Naive B cell (primary cell): ENCODE data around the gene TMEM52. TPM values are rescaled to one million over a fixed set of nuclear protein-coding genes. Genes with fewer than 3 reads are reported as not detected.

Source experiments
- ATAC-seq, 2 donors: fragments of 150-1000 bp; cut with Tn5 transposase; 2 replicates each; pipeline ENCODE4 v1.10.0; 2021; ENCODE audit warnings: low read depth in 2 of 2, mild to moderate bottlenecking in 2 of 2, moderate library complexity in 2 of 2
- DNase-seq: peaks from one replicate; pipeline ENCODE4 v3.0.0; 2022
- H3K27ac Mint-ChIP-seq, 6 donors: one replicate each; pipeline ENCODE4 v1.8.0; 2020 to 2022; ENCODE audit warnings: mild to moderate bottlenecking in 6 of 6, mixed read lengths in 6 of 6, moderate library complexity in 5 of 6, inconsistent platforms in 2 of 6
- H3K27me3 Mint-ChIP-seq, 3 donors: one replicate each; pipeline ENCODE4 v1.8.0; 2021 to 2022; ENCODE audit warnings: mixed read lengths in 3 of 3, mild to moderate bottlenecking in 1 of 3
- H3K36me3 Mint-ChIP-seq, 2 donors: one replicate each; pipeline ENCODE4 v1.8.0; 2020 to 2022; ENCODE audit warnings: mixed read lengths in 2 of 2, inconsistent platforms in 1 of 2, mild to moderate bottlenecking in 1 of 2
- H3K4me1 Mint-ChIP-seq, 3 donors: one replicate each; pipeline ENCODE4 v1.8.0; 2020 to 2022; ENCODE audit warnings: mixed read lengths in 3 of 3, inconsistent platforms in 1 of 3, mild to moderate bottlenecking in 1 of 3, moderate library complexity in 1 of 3
- H3K4me3 Mint-ChIP-seq, 8 donors: one replicate each; pipeline ENCODE4 v1.8.0; 2020 to 2022; ENCODE audit warnings: mild to moderate bottlenecking in 8 of 8, mixed read lengths in 8 of 8, moderate library complexity in 8 of 8, inconsistent platforms in 2 of 8
- H3K9me3 Mint-ChIP-seq, 7 donors: one replicate each; pipeline ENCODE4 v1.8.0; 2020 to 2022; ENCODE audit warnings: mixed read lengths in 7 of 7, mild to moderate bottlenecking in 5 of 7, inconsistent platforms in 2 of 7, moderate library complexity in 1 of 7
- polyA plus RNA-seq, 6 donors: library from polyadenylated mRNA; unstranded; fragments of 300-500 nt; fragmentation: Illumina TruSeq; gene quantifications; one replicate each; pipeline ENCODE4 v1.2.3, GENCODE V29; 2021; ENCODE audit warnings: low read depth in 6 of 6

TMEM52 gene
- under 1 TPM in 2 of 6 donors, not detected in 4; 0.28 to 0.31 TPM for polyA plus RNA-seq

GRCh38 chr1:1918901-1919303, at the start of gene TMEM52:
TSS of gene TMEM52 (minus strand) at chr1:1919279. CDS start at chr1:1919265, 14 bp downstream.
- Mint-ChIP-seq H3K4me1 (peaks cover 0 to 5% (median 0%) of the 10 kb centered on the region in 3 donors), H3K27ac (peak within 1 kb of the TSS in 4 of 6 donors; percentile 27 to 92 (median 82)), H3K36me3 (no peaks in the 10 kb centered on the region), H3K4me3 (peak within 1 kb of the TSS; percentile 44 to 81 (median 71)), H3K27me3 (peaks cover 0 to 13% (median 2%) of the 10 kb centered on the region in 3 donors), H3K9me3 (peaks cover 0 to 2% (median 0%) of the 10 kb centered on the region in 7 donors)
- DNase-seq = no peak
- ATAC-seq = peak; percentile 21 to 32

- peaks cover 5 to 26% (median 10%) of the 10 kb centered on the region in 3 donors for H3K27me3 Mint-ChIP-seq
- H3K9me3 Mint-ChIP-seq = peaks cover 0 to 2% (median 0%) of the 10 kb centered on the region in 7 donors
- ATAC-seq = no peak
- H3K27ac Mint-ChIP-seq = peak overlapping the region in 1 of 6 donors; percentile 79
- H3K4me1 Mint-ChIP-seq = peaks cover 0 to 5% (median 0%) of the 10 kb centered on the region in 3 donors
- peak overlapping the region in 1 of 8 donors; percentile 31 for H3K4me3 Mint-ChIP-seq
- no peak for DNase-seq
- H3K36me3 Mint-ChIP-seq = no peaks in the 10 kb centered on the region
These were observed 48.8 kb upstream of the TMEM52 start for GRCh38 chr1:1967879-1968278.

- Mint-ChIP-seq H3K4me1 (peaks cover 0 to 5% (median 0%) of the 10 kb centered on the region in 3 donors), H3K27ac (no peak overlapping the region), H3K36me3 (no peaks in the 10 kb centered on the region), H3K4me3 (no peak overlapping the region), H3K27me3 (peaks cover 5 to 32% (median 16%) of the 10 kb centered on the region in 3 donors), H3K9me3 (peaks cover 0 to 2% (median 0%) of the 10 kb centered on the region in 7 donors)
- DNase-seq = no peak
- ATAC-seq = no peak
These were observed 48.1 kb upstream of the TMEM52 start for GRCh38 chr1:1967151-1967550.

- H3K4me3 Mint-ChIP-seq = no peak overlapping the region
- no peak overlapping the region for H3K27ac Mint-ChIP-seq
- DNase-seq (no peak), ATAC-seq (no peak)
- no peaks in the 10 kb centered on the region for H3K9me3 Mint-ChIP-seq
- peaks cover 6 to 37% (median 26%) of the 10 kb centered on the region in 3 donors for H3K27me3 Mint-ChIP-seq
- no peaks in the 10 kb centered on the region for H3K36me3 Mint-ChIP-seq
- peaks cover 0 to 5% (median 0%) of the 10 kb centered on the region in 3 donors for H3K4me1 Mint-ChIP-seq
These were observed 47.1 kb upstream of the TMEM52 start for GRCh38 chr1:1966071-1966740.

DNA sequence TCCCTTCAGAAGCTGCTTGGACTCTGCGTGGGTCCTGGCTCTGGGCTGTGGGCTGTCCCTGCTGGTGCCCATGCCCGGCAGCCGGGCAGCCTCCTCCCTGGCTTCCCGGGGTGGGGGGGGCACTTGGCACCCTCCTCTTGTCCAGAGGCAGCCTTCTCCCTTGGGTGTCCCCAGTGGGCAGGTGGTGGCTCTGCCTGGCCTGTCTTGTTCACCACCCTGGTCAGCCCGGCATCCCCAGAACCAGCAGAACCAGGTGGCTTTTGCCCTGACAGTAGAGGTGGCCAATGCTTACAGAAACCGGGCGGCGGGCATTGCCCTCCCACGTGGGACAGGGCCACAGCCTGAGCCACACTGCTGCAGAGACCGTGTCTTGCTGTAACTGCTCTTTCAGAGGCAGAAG, 46.5 kb upstream of the TMEM52 start:
- H3K4me3 Mint-ChIP-seq = no peak overlapping the region
- no peak for DNase-seq
- H3K36me3 Mint-ChIP-seq = no peaks in the 10 kb centered on the region
- peaks cover 12 to 43% (median 33%) of the 10 kb centered on the region in 3 donors for H3K27me3 Mint-ChIP-seq
- no peak for ATAC-seq
- H3K4me1 Mint-ChIP-seq = peaks cover 0 to 5% (median 0%) of the 10 kb centered on the region in 3 donors
- H3K27ac Mint-ChIP-seq = no peak overlapping the region
- H3K9me3 Mint-ChIP-seq = no peaks in the 10 kb centered on the region

- H3K36me3 Mint-ChIP-seq = no peaks in the 10 kb centered on the region
- H3K9me3 Mint-ChIP-seq = no peaks in the 10 kb centered on the region
- peaks cover 0 to 5% (median 0%) of the 10 kb centered on the region in 3 donors for H3K4me1 Mint-ChIP-seq
- ATAC-seq (no peak), DNase-seq (no peak)
- no peak overlapping the region for H3K27ac Mint-ChIP-seq
- no peak overlapping the region for H3K4me3 Mint-ChIP-seq
- H3K27me3 Mint-ChIP-seq = peaks cover 13 to 50% (median 40%) of the 10 kb centered on the region in 3 donors
These were observed 45.7 kb upstream of the TMEM52 start for GRCh38 chr1:1964811-1965210.

GRCh38 chr1:1963570-1963969, 44.5 kb upstream of the TMEM52 start:
- no peak overlapping the region for H3K4me3 Mint-ChIP-seq
- DNase-seq (no peak), ATAC-seq (no peak)
- peaks cover 15 to 63% (median 46%) of the 10 kb centered on the region in 3 donors for H3K27me3 Mint-ChIP-seq
- peak overlapping the region in 1 of 6 donors; percentile 72 for H3K27ac Mint-ChIP-seq
- H3K36me3 Mint-ChIP-seq = no peaks in the 10 kb centered on the region
- peaks cover 0 to 5% (median 2%) of the 10 kb centered on the region in 3 donors for H3K4me1 Mint-ChIP-seq
- H3K9me3 Mint-ChIP-seq = no peaks in the 10 kb centered on the region

DNA sequence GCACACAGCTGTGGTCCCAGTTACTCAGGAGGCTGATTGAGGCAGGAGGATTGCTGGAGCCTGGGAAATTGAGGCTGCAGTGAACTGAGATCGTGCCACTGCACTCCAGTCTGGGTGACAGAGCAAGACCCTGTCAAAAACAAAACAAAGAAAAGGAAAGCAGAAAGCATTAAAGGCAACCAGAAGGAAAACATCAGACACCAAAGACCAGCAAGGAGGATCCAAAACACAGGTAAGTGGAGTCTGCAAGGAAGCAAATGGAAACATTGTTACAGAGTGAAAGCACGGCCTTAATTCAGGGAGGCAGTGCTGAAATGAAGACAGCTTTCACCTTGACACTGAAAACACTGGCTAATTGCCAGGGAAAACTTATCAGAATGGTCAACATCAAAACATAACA, 43.7 kb upstream of the TMEM52 start:
- H3K4me3 Mint-ChIP-seq = no peak overlapping the region
- ATAC-seq = no peak
- H3K27me3 Mint-ChIP-seq = peaks cover 15 to 65% (median 47%) of the 10 kb centered on the region in 3 donors
- DNase-seq = no peak
- peaks cover 0 to 2% (median 1%) of the 10 kb centered on the region in 3 donors for H3K4me1 Mint-ChIP-seq
- no peak overlapping the region for H3K27ac Mint-ChIP-seq
- no peaks in the 10 kb centered on the region for H3K9me3 Mint-ChIP-seq
- H3K36me3 Mint-ChIP-seq = no peaks in the 10 kb centered on the region

DNA sequence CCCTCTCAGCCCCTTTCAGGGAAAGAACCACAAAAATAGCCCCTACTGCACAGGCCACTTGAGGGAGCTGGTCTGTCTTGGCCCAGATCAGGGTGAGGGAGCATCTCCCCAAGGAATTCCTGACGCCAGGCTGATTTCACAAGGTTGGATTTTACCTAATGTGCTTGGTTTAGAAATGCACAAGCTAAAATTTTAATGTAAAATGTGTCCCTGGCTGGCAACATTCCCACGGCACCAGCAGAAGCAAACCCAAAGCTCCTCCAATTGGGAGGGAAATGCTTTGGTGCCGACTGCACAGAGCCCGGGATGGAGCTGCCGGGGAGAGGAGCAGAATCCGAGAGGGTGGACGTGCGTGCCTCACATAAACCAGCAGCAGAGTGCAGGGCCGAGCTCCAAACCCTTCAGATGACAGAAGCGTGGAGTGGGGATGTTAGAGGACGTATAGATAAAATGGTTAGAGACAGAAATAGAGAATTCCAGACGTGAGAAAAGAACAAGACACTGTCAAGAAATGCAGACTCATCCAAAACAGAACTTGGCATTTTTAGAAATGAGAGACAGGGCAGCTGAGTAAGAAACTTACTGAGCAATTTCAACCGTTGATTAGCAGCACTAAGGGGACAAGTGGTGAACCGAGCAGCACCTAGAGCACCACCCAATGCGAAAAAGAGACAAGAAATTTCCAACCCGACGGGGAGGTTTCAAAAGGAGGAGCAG, 41.6 kb upstream of the TMEM52 start:
- Mint-ChIP-seq H3K4me3 (no peak overlapping the region), H3K4me1 (peaks cover 0 to 2% (median 0%) of the 10 kb centered on the region in 3 donors), H3K36me3 (no peaks in the 10 kb centered on the region), H3K27ac (peak overlapping the region in 1 of 6 donors; percentile 31), H3K9me3 (no peaks in the 10 kb centered on the region), H3K27me3 (peaks cover 14 to 57% (median 42%) of the 10 kb centered on the region in 3 donors)
- no peak for DNase-seq
- ATAC-seq = no peak

- peak; percentile 26 for DNase-seq
- no peaks in the 10 kb centered on the region for H3K9me3 Mint-ChIP-seq
- H3K27me3 Mint-ChIP-seq = peaks cover 14 to 57% (median 42%) of the 10 kb centered on the region in 3 donors
- H3K4me3 Mint-ChIP-seq = no peak overlapping the region
- H3K4me1 Mint-ChIP-seq = peaks cover 0 to 2% (median 0%) of the 10 kb centered on the region in 3 donors
- ATAC-seq = peak; percentile 40
- H3K36me3 Mint-ChIP-seq = no peaks in the 10 kb centered on the region
- H3K27ac Mint-ChIP-seq = peak overlapping the region in 1 of 6 donors; percentile 36
These were observed 40.9 kb upstream of the TMEM52 start for GRCh38 chr1:1959840-1960479.

- Mint-ChIP-seq H3K4me1 (peaks cover 0 to 2% (median 0%) of the 10 kb centered on the region in 3 donors), H3K4me3 (no peak overlapping the region), H3K9me3 (peaks cover 0 to 3% (median 0%) of the 10 kb centered on the region in 7 donors), H3K27me3 (peaks cover 14 to 57% (median 42%) of the 10 kb centered on the region in 3 donors), H3K36me3 (no peaks in the 10 kb centered on the region), H3K27ac (no peak overlapping the region)
- no peak for ATAC-seq
- no peak for DNase-seq
These were observed 40.4 kb upstream of the TMEM52 start for GRCh38 chr1:1959459-1959839.

DNA sequence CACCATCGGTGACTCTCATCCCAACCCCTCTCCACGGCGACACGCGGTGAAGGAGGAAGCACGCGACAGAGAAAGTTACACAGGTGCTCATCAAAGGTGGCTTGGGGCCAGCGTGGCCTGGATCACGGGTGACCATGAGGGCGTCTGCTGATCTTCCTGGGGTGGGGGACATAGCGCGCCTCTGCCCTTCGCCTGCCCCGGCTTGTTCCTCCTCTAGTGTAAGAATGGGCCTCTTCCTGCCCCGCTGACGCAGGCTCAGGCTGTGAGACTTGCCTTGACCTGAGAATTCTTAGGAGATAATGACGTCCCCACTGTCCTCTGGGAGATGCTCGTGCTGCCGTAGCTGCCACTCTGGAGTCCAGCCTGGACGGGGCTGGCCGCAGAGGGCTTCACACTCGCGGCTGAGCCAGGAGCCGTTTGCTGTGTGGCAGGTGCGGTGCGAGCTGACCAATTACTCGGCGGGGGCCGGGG, 39.0 kb upstream of the TMEM52 start:
- Mint-ChIP-seq H3K27me3 (peaks cover 19 to 51% (median 42%) of the 10 kb centered on the region in 3 donors), H3K9me3 (peaks cover 0 to 3% (median 0%) of the 10 kb centered on the region in 7 donors), H3K4me3 (no peak overlapping the region), H3K4me1 (peaks cover 0 to 2% (median 0%) of the 10 kb centered on the region in 3 donors), H3K36me3 (no peaks in the 10 kb centered on the region), H3K27ac (no peak overlapping the region)
- DNase-seq (no peak), ATAC-seq (no peak)

- Mint-ChIP-seq H3K4me3 (no peak overlapping the region), H3K27ac (no peak overlapping the region), H3K4me1 (peaks cover 0 to 2% (median 0%) of the 10 kb centered on the region in 3 donors), H3K27me3 (peaks cover 24 to 48% (median 42%) of the 10 kb centered on the region in 3 donors), H3K36me3 (no peaks in the 10 kb centered on the region), H3K9me3 (peaks cover 0 to 3% (median 0%) of the 10 kb centered on the region in 7 donors)
- ATAC-seq = no peak
- DNase-seq = no peak
These were observed 38.5 kb upstream of the TMEM52 start for GRCh38 chr1:1957533-1957961.
